K562 (cell line): ENCODE data around the gene UBR1. TPM values are rescaled to one million over a fixed set of nuclear protein-coding genes. Genes with fewer than 3 reads are reported as not detected.

Source experiments
- ATAC-seq: fragments of 200-7000 bp; cut with Tn5 transposase; 3 replicates; pipeline ENCODE4 v1.9.1; 2020; ENCODE audit warnings: moderate library complexity
- BruUV-seq: library from RNA; stranded (reverse); fragments of 400-500 nt; replicated peaks from 2 replicates; lab custom pipeline; 2021; lab: Mats Ljungman, UMichigan
- CTCF ChIA-PET: fragments of 300-600 bp; formaldehyde crosslinking; extraction: SDS; loops from one replicate; lab custom pipeline; 2021; ENCODE audit warnings: low intra/inter-chr PET ratio; lab: Yijun Ruan, JAX
- POLR2A ChIA-PET: fragments of 300-600, 350-650 bp; sonication (Branson Sonifier 250); formaldehyde crosslinking; extraction: SDS; loops from one replicate; lab custom pipeline; 2021; ENCODE audit warnings: antibody characterized with exemption, inconsistent platforms; lab: Yijun Ruan, JAX
- DNase-seq, 4 experiments: peaks; one replicate each; pipeline versions ENCODE4 v3.0.0 to v3.0.0-alpha.2; 2011 to 2018; ENCODE audit warnings: low spot score in 3 of 4, mixed read lengths in 3 of 4; ENCODE audit errors: extremely low read depth in 1 of 4
- FAIRE-seq: peaks from 2 replicates; lab custom pipeline; 2011; peaks lifted over from hg19 to GRCh38; lab: Jason Lieb, UNC
- H2AFZ ChIP-seq: 2 replicates; pipeline ENCODE4 v1.6.0; 2011; ENCODE audit warnings: low read depth, low read length, control low read depth, inconsistent platforms
- H3K27ac ChIP-seq: fragments of 200-600 bp; 3 replicates; pipeline ENCODE4 v1.8.0; 2011; ENCODE audit warnings: low read depth, mild to moderate bottlenecking, control low read depth, inconsistent platforms, low read length, moderate library complexity, mixed read lengths; ENCODE audit errors: extremely low read depth
- H3K27me3 ChIP-seq, 2 experiments: fragments of 300-600 bp in 1 of 2; 2 replicates in 1 of 2; 3 replicates in 1 of 2; pipeline versions ENCODE4 v1.6.0 to v1.8.0; 2011; ENCODE audit warnings: inconsistent platforms in 2 of 2, low read length in 2 of 2, mild to moderate bottlenecking in 1 of 2, mixed read lengths in 1 of 2, moderate library complexity in 1 of 2; ENCODE audit not compliant: control insufficient read depth in 2 of 2, insufficient read depth in 2 of 2
- H3K36me3 ChIP-seq: fragments of 300-600 bp; 3 replicates; pipeline ENCODE4 v1.8.0; 2011; ENCODE audit warnings: mild to moderate bottlenecking, low read length, inconsistent platforms; ENCODE audit not compliant: control insufficient read depth, insufficient read depth
- H3K4me1 ChIP-seq, 2 experiments: fragments of 200-600 bp in 1 of 2; replicated peaks in 1 of 2; 2 replicates in 1 of 2; 3 replicates in 1 of 2; pipeline versions ENCODE4 v1.5.1 to v1.8.0; 2011; ENCODE audit warnings: inconsistent platforms in 2 of 2, low read length in 2 of 2, mild to moderate bottlenecking in 1 of 2, mixed read lengths in 1 of 2, moderate library complexity in 1 of 2; ENCODE audit not compliant: control insufficient read depth in 2 of 2, insufficient read depth in 2 of 2
- H3K4me2 ChIP-seq: 2 replicates; pipeline ENCODE4 v1.6.1; 2011; ENCODE audit warnings: low read length, control low read depth, inconsistent platforms, mixed read lengths; ENCODE audit not compliant: insufficient read depth
- H3K4me3 ChIP-seq: fragments of 200-600 bp; sonication (generic), shearing (Covaris generic); 2 replicates; pipeline ENCODE4 v1.5.1; 2016; ENCODE audit warnings: control low read depth, inconsistent platforms
- H3K79me2 ChIP-seq: fragments of 200-600 bp; 3 replicates; pipeline ENCODE4 v1.8.0; 2011; ENCODE audit warnings: low read length, inconsistent platforms; ENCODE audit not compliant: control insufficient read depth, insufficient read depth
- H3K9ac ChIP-seq, 2 experiments: 2 replicates each; pipeline versions ENCODE4 v1.6.0 to v1.6.1; 2011; ENCODE audit warnings: low read depth in 2 of 2, low read length in 2 of 2, control low read depth in 1 of 2, inconsistent platforms in 1 of 2, mild to moderate bottlenecking in 1 of 2, mixed read lengths in 1 of 2; ENCODE audit not compliant: insufficient read depth in 1 of 2
- H3K9me1 ChIP-seq: one replicate; pipeline ENCODE4 v1.6.0; 2011; ENCODE audit warnings: inconsistent platforms, mild to moderate bottlenecking, low read length, moderate library complexity; ENCODE audit not compliant: control insufficient read depth, insufficient read depth
- H3K9me3 ChIP-seq: replicated peaks from 2 replicates; pipeline ENCODE4 v1.5.1; 2011; ENCODE audit warnings: low read depth, low read length, inconsistent platforms; ENCODE audit not compliant: control insufficient read depth, insufficient read depth
- H4K20me1 ChIP-seq: replicated peaks from 2 replicates; pipeline ENCODE4 v1.6.1; 2011; ENCODE audit warnings: low read length, inconsistent platforms, mixed read lengths; ENCODE audit not compliant: control insufficient read depth, insufficient read depth
- CHAMP1 ChIP-seq: fragments of 450-650 bp; IDR thresholded peaks from 2 replicates; pipeline ENCODE4 v1.6.1; 2016; ENCODE audit warnings: mild to moderate bottlenecking
- CUX1 ChIP-seq: fragments of 200-800 bp; sonication (Bioruptor generic); IDR thresholded peaks from 2 replicates; pipeline ENCODE4 v1.6.1; 2016; ENCODE audit warnings: missing genetic modification characterization, missing compliant biosample characterization
- ESRRA ChIP-seq: fragments of 450-650 bp; IDR thresholded peaks from 2 replicates; pipeline ENCODE4 v1.6.1; 2014; ENCODE audit warnings: low read depth, mild to moderate bottlenecking, moderate library complexity, borderline replicate concordance
- MEIS2 ChIP-seq: fragments of 450-650 bp; IDR thresholded peaks from 2 replicates; pipeline ENCODE4 v1.6.1; 2014; ENCODE audit warnings: mild to moderate bottlenecking; ENCODE audit not compliant: partially characterized antibody
- ZNF79 ChIP-seq: fragments of 250-450 bp; sonication (Bioruptor Pico); IDR thresholded peaks from 2 replicates; pipeline ENCODE4 v1.4.0; 2020; ENCODE audit warnings: low read depth, mild to moderate bottlenecking, moderate library complexity
- WGBS: fragments of 100-300 bp; shearing (Covaris generic); methylation state at CpG from one replicate; pipeline ENCODE4 v1.1.6; 2016; ENCODE audit warnings: low coverage, mixed read lengths; ENCODE audit not compliant: insufficient coverage; ENCODE audit errors: missing lambda C conversion rate; 5-methylcytosine and 5-hydroxymethylcytosine counted together
- in situ Hi-C: fragments of 300-500 bp; cut with MboI; formaldehyde crosslinking; loops from 4 replicates; pipeline ENCODE4 v1.15.0; 2018; ENCODE audit warnings: inconsistent platforms, mixed read lengths
- intact Hi-C: fragments of 100-400 bp; cut with micrococcal nuclease; formaldehyde crosslinking; loops from 2 replicates; pipeline ENCODE4 v1.14.2; 2022
- polyA plus RNA-seq, 8 experiments: library from polyadenylated mRNA; depleted of rRNA in 4 of 8; stranded (reverse) in 5 of 8; unstranded in 3 of 8; fragments of >200 nt; fragmentation: Nextera tagmentation in 2 of 8; fragmentation: Illumina TruSeq in 1 of 8; extraction: Ambion mirVana in 2 of 8; extraction: Trizol in 1 of 8; gene quantifications; 2 replicates each; pipeline versions ENCODE4 v1.2.1 to v1.2.3, GENCODE V29; 2011 to 2014; ENCODE audit warnings: inconsistent platforms in 1 of 8, missing spikeins in 1 of 8
- total RNA-seq, 7 experiments: library from RNA; depleted of rRNA in 6 of 7; stranded (reverse); fragments of >200 nt in 6 of 7; fragmentation: Illumina TruSeq in 2 of 7; extraction: Trizol in 2 of 7; gene quantifications; 2 replicates each; pipeline versions ENCODE4 v1.2.1 to v1.2.3, GENCODE V29; 2011 to 2021; ENCODE audit warnings: low replicate concordance in 1 of 7

UBR1 gene
- total and polyA plus RNA-seq, 9 of the 15 experiments (the other 6 are each of a cell fraction or from before 2014, with no cell fraction given), result 5.8 to 30.7 (median 15.3) TPM

- CTCF ChIA-PET, result no interaction called here
- 55% methylated on average over 2 of the region's 2 CpGs for WGBS
- Histone ChIP-seq H3K27me3 (no peaks in the 10 kb centered on the region), H4K20me1 (no peaks in the 10 kb centered on the region), H3K79me2 (no peaks in the 10 kb centered on the region), H3K9me1 (no peaks in the 10 kb centered on the region), H3K4me2 (no peak overlapping the region), H3K9ac (no peak overlapping the region), H3K4me3 (no peak overlapping the region), H2AFZ (no peak overlapping the region), H3K36me3 (peaks cover 48% of the 10 kb centered on the region), H3K9me3 (no peaks in the 10 kb centered on the region), H3K27ac (no peak overlapping the region), H3K4me1 (no peaks in the 10 kb centered on the region)
- FAIRE-seq (peak; percentile 29), DNase-seq (no peak), ATAC-seq (no peak)
- POLR2A ChIA-PET, result interaction anchor here (1.3 kb wide), 1 partner anchor 8 kb away, joined by 5 read pairs; no protein-coding TSS in a partner anchor
- TF ChIP-seq CHAMP1 (no peak), ZNF79 (CRISPR knock-in tag) (no peak), ESRRA (peak; percentile 13; the same call in 1 of the 2 replicates), CUX1 (CRISPR knock-in tag) (no peak), MEIS2 (peak; percentile 11)
- in situ Hi-C loops (no loop called here), intact Hi-C loops (no loop called here)
- no TSS peak for BruUV-seq
These were observed 45.9 kb upstream of the UBR1 start for GRCh38 chr15:43151688-43152087.
